ENCODE results near the gene SLC25A25. TPM values are rescaled to one million over a fixed set of nuclear protein-coding genes. Genes with fewer than 3 reads are reported as not detected.

SLC25A25 gene
- total and polyA plus RNA-seq, 2 experiments from 2014 or later, result 8.2 to 20.2 TPM

DNA sequence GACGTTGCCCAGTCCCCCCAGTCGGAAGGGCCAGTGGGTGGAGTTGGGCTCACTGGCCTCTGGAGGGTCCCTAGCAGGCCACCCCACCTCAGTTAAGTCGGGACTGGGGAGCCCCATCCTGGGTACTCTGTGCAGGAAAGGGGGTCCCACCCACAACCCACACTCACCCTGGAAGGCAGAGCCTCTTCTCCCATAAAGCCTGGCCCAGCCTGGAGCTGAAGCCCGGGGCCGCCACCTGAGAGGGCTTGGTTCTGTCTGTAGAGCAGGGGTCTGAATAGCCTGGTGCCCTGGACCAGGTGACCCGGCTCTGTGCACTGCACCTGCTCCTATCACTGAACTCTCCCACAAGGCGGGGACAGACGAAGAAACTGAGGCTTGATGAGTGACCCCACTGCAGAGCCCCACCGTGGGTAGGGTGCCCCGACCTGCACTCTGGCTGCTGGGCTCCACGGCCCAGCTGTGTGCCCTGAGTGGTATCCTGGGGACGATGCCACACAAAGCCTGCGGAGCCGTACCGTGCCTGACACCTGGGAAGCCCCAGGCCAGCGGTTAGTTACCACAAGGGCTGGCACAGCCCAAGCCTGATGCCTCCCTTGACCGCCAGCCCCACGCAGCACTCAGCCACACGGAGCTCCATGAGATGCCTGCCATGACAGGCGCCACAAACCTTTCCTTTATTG is 52.2 kb downstream of the SLC25A25 start:
- H4K20me1 ChIP-seq (ENCODE audit: insufficient read depth), result no peaks in the 10 kb centered on the region; the same call in 1 of the 2 replicates
- no peak overlapping the region for H3K4me2 ChIP-seq (ENCODE audit: unreplicated experiment)
- in situ Hi-C loops (cut with MboI), result no loop called here
- no peak for TF ChIP-seq EZH2phosphoT487 (IDR thresholded peaks at IDR 0.05; ENCODE audit: insufficient read depth, low read depth)
- TF ChIP-seq EZH2 (IDR thresholded peaks at IDR 0.05; ENCODE audit: insufficient read depth, poor library complexity, severe bottlenecking), result no peak
- no peaks in the 10 kb centered on the region for H3K36me3 ChIP-seq (ENCODE audit: low read depth)
- 85 to 86% methylated on average over 19 to 20 of the region's 20 CpGs for WGBS, 2 experiments (ENCODE audit: low coverage in 1 of 2, low lambda C conversion rate in 2 of 2, missing lambda C conversion rate in 2 of 2)
- no peaks in the 10 kb centered on the region for H3F3A ChIP-seq (ENCODE audit: insufficient read depth)
- peaks cover 8% of the 10 kb centered on the region for H3K79me2 ChIP-seq (ENCODE audit: insufficient read depth)
- H3K9ac ChIP-seq, result no peak overlapping the region
- H2AFZ ChIP-seq, result no peak overlapping the region
- H3K4me3 ChIP-seq, result no peak overlapping the region
- H3K27me3 ChIP-seq (replicated peaks; ENCODE audit: insufficient read depth), result no peaks in the 10 kb centered on the region
- DNase-seq, result no peak
- H3K9me2 ChIP-seq (ENCODE audit: insufficient read depth), result no peaks in the 10 kb centered on the region
- H3K27ac ChIP-seq, result no peak overlapping the region
- H3K4me1 ChIP-seq (ENCODE audit: insufficient read depth), result no peaks in the 10 kb centered on the region
- H3K9me3 ChIP-seq (ENCODE audit: low read depth), result no peaks in the 10 kb centered on the region

DNA sequence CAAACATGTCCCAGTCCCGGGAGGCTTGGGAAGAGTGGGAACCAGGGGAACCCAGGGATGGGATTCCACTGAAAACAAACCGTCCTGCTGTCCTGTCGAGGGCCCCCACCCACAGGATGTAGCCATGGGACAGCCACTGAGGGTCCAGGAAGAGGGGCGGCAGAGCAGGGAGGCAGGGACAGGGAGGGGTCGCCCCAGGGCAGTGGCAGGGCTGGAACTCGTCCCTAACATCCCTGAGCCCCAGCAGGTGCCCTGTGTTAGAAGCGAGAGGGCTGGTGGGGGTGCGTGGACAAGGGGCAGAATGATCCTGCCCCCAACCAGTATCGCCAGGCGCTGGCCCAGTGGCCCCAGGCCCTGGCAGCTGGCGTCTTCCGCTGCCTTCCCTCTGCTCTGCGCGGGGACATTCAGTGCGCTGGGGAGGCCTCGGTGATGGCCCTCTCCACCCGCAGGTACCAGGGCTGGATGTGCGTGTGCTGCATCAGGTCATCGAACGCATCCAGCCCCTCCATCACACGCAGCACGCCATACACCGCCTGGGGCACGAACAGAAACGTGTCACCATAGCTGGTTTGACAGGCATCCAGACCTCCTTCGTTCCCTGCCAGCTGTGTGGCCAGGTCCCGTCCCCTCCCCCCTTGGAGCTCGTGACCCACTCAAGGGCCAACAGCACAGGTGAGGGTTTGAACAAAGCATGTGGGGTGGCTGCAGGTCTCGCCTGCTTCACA is 52.9 kb downstream of the SLC25A25 start:
- Histone ChIP-seq H3K36me3 (ENCODE audit: low read depth) (no peaks in the 10 kb centered on the region), H3F3A (ENCODE audit: insufficient read depth) (no peaks in the 10 kb centered on the region), H4K20me1 (ENCODE audit: insufficient read depth) (no peaks in the 10 kb centered on the region; the same call in 1 of the 2 replicates), H3K9me2 (ENCODE audit: insufficient read depth) (no peaks in the 10 kb centered on the region), H3K79me2 (ENCODE audit: insufficient read depth) (peaks cover 14% of the 10 kb centered on the region), H3K4me3 (no peak overlapping the region), H3K4me2 (ENCODE audit: unreplicated experiment) (no peak overlapping the region), H3K9ac (no peak overlapping the region), H3K9me3 (ENCODE audit: low read depth) (no peaks in the 10 kb centered on the region), H3K4me1 (ENCODE audit: insufficient read depth) (peaks cover 2% of the 10 kb centered on the region; the same call in 1 of the 2 replicates), H2AFZ (no peak overlapping the region), H3K27ac (no peak overlapping the region), H3K27me3 (replicated peaks; ENCODE audit: insufficient read depth) (no peaks in the 10 kb centered on the region)
- 88 to 89% methylated on average over 25 to 29 of the region's 29 CpGs for WGBS, 2 experiments (ENCODE audit: low coverage in 1 of 2, low lambda C conversion rate in 2 of 2, missing lambda C conversion rate in 2 of 2)
- TF ChIP-seq EZH2 (IDR thresholded peaks at IDR 0.05; ENCODE audit: insufficient read depth, poor library complexity, severe bottlenecking) (no peak), EZH2phosphoT487 (IDR thresholded peaks at IDR 0.05; ENCODE audit: insufficient read depth, low read depth) (no peak)
- no peak for DNase-seq
- in situ Hi-C loops (cut with MboI), result no loop called here

DNA sequence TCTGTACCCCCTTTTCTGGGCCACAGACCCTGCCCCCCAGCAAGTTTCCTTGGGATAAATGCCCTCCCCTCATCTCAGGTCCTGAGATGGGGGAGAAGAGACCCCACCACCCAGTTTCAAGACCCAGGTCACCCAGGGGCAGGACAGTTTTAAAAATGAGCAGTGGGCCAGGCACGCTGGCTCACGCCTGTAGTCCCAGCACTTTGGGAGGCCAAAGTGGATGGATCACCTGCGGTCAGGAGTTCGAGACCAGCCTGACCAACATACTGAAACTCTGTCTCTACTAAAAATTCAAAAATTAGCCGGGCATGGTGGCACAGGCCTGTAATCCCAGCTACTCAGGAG is 53.4 kb downstream of the SLC25A25 start:
- Histone ChIP-seq H3K79me2 (ENCODE audit: insufficient read depth) (peaks cover 19% of the 10 kb centered on the region), H3K9me2 (ENCODE audit: insufficient read depth) (no peaks in the 10 kb centered on the region), H3K9ac (no peak overlapping the region), H3K4me2 (ENCODE audit: unreplicated experiment) (no peak overlapping the region), H3F3A (ENCODE audit: insufficient read depth) (no peaks in the 10 kb centered on the region), H4K20me1 (ENCODE audit: insufficient read depth) (no peaks in the 10 kb centered on the region; the same call in 1 of the 2 replicates), H3K27me3 (replicated peaks; ENCODE audit: insufficient read depth) (no peaks in the 10 kb centered on the region), H2AFZ (no peak overlapping the region), H3K27ac (no peak overlapping the region), H3K36me3 (ENCODE audit: low read depth) (no peaks in the 10 kb centered on the region), H3K4me1 (ENCODE audit: insufficient read depth) (peaks cover 7% of the 10 kb centered on the region; the same call in 1 of the 2 replicates), H3K9me3 (ENCODE audit: low read depth) (no peaks in the 10 kb centered on the region), H3K4me3 (no peak overlapping the region)
- in situ Hi-C loops (cut with MboI), result no loop called here
- no peak for DNase-seq
- TF ChIP-seq EZH2phosphoT487 (IDR thresholded peaks at IDR 0.05; ENCODE audit: insufficient read depth, low read depth) (no peak), EZH2 (IDR thresholded peaks at IDR 0.05; ENCODE audit: insufficient read depth, poor library complexity, severe bottlenecking) (no peak)
- 95 to 99% methylated on average over 5 of the region's 5 CpGs for WGBS, 2 experiments (ENCODE audit: low coverage in 1 of 2, low lambda C conversion rate in 2 of 2, missing lambda C conversion rate in 2 of 2)

- Histone ChIP-seq H3K27ac (no peak overlapping the region), H3K4me1 (ENCODE audit: insufficient read depth) (peaks cover 9% of the 10 kb centered on the region; the same call in 1 of the 2 replicates), H3K9me2 (ENCODE audit: insufficient read depth) (no peaks in the 10 kb centered on the region), H3K4me3 (no peak overlapping the region), H3K9me3 (ENCODE audit: low read depth) (no peaks in the 10 kb centered on the region), H3K27me3 (replicated peaks; ENCODE audit: insufficient read depth) (no peaks in the 10 kb centered on the region), H3K36me3 (ENCODE audit: low read depth) (no peaks in the 10 kb centered on the region), H2AFZ (no peak overlapping the region), H3K79me2 (ENCODE audit: insufficient read depth) (peaks cover 27% of the 10 kb centered on the region), H3F3A (ENCODE audit: insufficient read depth) (no peaks in the 10 kb centered on the region), H4K20me1 (ENCODE audit: insufficient read depth) (no peaks in the 10 kb centered on the region; the same call in 1 of the 2 replicates), H3K9ac (no peak overlapping the region), H3K4me2 (ENCODE audit: unreplicated experiment) (no peak overlapping the region)
- in situ Hi-C loops (cut with MboI), result no loop called here
- 87 to 91% methylated on average over 25 to 27 of the region's 27 CpGs for WGBS, 2 experiments (ENCODE audit: low coverage in 1 of 2, low lambda C conversion rate in 2 of 2, missing lambda C conversion rate in 2 of 2)
- TF ChIP-seq EZH2 (IDR thresholded peaks at IDR 0.05; ENCODE audit: insufficient read depth, poor library complexity, severe bottlenecking) (no peak), EZH2phosphoT487 (IDR thresholded peaks at IDR 0.05; ENCODE audit: insufficient read depth, low read depth) (no peak)
- no peak for DNase-seq
These were observed 54.1 kb downstream of the SLC25A25 start for GRCh38 chr9:128121924-128122808.
